DMS79 (cell line): ENCODE data around the gene LRRC37A3.
"Not testable (repeated sequence)": the region's sequence is repeated elsewhere in the genome, so short reads cannot be mapped to it uniquely, and the experiment has no call there.

Source experiments
- DNase-seq: peaks from one replicate; lab custom pipeline; 2025; lab: John Stamatoyannopoulos, UW

The LRRC37A3 gene

DNA sequence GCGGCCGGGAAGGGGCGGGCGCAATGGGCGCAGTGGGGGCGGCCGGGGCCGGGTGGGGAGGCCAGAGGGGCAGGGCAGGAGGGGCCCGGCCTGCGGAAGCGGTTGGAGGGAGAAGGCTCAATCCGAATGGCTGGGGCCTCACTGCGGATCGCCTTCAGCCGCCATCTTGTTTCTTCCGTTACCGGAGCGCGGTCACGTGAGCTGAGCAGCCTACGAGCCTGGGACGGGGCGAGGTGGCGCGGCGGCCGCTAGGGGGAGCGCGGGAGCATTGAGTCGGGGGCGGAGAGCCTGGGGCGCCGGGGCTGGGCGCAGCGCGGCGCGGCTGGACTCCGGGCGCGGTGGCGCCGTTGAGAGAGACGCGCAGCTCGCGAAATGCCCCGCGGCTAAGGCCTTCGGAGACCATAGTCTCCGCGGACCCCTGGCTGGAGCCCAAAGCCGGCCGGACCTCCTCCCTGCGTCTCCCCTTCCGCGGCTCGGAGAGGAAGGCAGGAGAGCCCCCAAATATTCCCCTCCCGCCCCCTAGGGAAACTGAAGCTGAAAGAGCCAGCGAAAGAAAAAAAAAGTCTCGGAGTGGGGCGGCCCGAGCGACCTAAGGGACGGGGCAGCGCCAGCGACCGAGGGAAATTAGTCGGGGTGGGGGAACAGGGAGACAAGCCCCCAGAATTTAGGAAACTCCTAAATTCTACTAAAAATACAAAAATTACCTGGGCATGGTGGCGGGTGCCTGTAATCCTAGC lies at the start of gene LRRC37A3:
Gene LRRC37A3, minus strand, starts transcription at position 190 of the 737 bp plus-strand sequence. CDS start 22,221 bp downstream, outside the sequence.
- peak; percentile 84 for DNase-seq

- peak; percentile 6 for DNase-seq
Observed at GRCh38 chr17:64965873-64966287, 46.6 kb upstream of the LRRC37A3 start.

GRCh38 chr17:64965256-64965872 lies 46.1 kb upstream of the LRRC37A3 start:
- not testable (repeated sequence) for DNase-seq

DNA sequence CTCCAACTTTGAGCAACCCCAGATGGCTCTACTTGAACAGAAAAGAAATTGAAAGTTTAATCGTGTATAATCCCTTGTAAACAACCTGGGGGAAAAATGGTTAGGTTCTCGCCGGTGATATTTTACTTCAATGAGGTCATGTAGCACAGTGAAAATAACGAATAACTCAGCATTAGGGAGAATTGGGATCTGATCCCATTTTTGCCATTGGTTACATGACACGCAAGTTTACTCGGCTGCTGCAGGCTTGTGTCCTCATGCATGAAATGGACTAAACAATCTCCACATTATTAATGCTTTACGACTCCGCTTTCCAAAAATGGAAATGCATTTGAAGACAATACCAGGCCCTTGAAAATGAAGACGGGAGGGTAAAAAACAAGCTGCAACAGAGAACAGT lies 45.5 kb upstream of the LRRC37A3 start:
- peak; percentile 4 for DNase-seq

- not testable (repeated sequence) for DNase-seq
Observed at GRCh38 chr17:64963814-64964213, 44.5 kb upstream of the LRRC37A3 start.

- not testable (repeated sequence) for DNase-seq
Observed at GRCh38 chr17:64961563-64962378, 42.5 kb upstream of the LRRC37A3 start.

DNA sequence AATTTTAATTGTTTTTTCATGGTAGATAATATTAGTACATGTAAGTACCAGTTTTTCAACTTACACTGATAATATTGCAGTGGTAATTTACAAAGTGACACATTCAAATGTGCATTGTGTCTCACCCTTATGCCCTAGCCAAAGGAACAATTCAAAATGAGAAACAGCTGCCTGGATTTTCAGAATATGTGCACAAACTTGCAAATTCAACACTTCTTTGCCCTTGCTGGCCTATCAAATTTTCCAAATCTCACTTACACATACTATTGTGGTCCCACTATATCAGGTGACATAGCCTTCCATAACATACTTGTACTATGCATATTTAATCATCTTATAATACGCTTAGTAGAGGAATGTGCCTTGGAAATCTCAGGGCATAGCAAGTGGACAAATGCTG lies 32.6 kb upstream of the LRRC37A3 start:
- no peak for DNase-seq

DNA sequence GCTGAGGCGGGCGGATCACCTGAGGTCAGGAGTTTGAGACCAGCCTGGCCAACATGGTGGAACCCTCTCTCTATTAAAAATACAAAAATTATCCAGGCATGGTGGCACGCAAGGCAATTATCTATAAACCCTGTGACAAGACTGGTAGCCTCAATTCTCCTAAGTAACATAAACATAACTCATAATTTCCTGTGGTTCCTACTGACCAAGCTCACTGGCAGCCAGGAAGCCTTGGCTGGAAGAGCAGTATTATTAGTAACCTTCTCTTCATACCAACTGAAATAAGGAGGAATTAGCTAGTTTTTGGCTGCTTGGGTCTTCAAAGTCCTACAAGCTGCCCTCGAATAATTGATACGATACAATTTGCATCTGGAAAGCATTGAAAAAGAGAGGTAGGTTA lies 31.6 kb upstream of the LRRC37A3 start:
- no peak for DNase-seq

GRCh38 chr17:64947152-64947551 lies 27.9 kb upstream of the LRRC37A3 start:
- no peak for DNase-seq

GRCh38 chr17:64941761-64942160 lies 22.5 kb upstream of the LRRC37A3 start:
- DNase-seq: no peak

DNA sequence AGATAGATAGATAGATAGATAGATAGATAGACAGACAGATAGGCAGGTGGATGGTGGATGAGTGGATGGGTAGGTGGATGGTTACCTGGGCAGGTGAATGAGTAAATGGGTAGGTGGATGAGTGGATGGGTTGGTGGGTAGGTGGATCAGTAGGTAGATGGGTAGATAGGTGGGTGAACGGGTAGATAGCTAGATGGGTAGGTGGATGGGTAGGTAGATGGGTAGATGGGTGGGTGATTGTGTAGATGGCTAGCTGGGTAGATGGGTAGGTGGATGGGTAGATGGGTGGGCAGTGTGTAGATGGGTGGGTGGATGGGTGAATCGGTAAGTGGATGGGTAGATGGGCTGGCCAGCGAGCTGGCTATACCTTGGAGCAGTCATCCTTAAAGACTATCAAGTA lies 21.8 kb upstream of the LRRC37A3 start:
- DNase-seq: no peak

GRCh38 chr17:64940055-64940454 lies 20.8 kb upstream of the LRRC37A3 start:
- no peak for DNase-seq

GRCh38 chr17:64938925-64939474 lies 19.7 kb upstream of the LRRC37A3 start:
- DNase-seq: no peak

DNA sequence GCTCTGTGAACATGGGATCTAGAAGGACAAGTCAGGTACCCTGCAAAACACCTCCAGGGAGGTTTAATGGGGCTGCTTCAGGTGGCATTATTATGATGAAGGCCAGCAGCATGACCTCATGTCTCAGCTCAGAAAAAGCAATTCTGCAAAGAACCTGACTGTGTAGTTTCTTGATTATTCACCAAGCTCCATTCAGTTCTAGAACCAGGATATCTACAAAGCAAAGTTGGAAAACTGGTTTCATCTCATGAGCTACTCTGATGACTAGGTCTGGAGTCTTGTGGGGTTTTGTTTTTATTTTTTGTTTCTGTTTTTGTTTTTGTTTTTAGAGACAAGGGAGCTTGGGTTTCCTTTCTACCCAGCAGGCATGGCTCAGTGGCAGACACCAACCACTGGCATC lies 19.0 kb upstream of the LRRC37A3 start:
- no peak for DNase-seq

DNA sequence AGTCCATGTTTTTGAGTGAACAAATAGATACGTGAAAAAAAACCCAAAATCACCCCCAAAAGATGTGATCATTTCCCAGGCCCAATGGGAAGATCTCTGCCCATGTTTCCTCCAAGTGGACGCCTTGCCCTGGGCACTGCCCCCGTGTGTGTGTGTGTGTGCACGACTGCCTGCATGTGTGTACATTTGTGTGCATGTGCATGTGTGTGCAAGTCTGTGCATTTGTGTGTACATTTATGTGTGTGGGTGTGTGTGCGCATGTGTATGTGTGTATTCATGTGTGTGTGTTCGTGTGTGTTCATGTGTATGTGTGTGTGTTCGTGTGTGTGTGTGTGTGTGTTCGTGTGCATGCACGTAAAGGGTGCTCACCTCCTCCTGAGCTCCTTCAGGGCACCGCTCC lies 16.8 kb upstream of the LRRC37A3 start:
- DNase-seq: no peak

- not testable (repeated sequence) for DNase-seq
Observed at GRCh38 chr17:64934284-64934778, 15.1 kb upstream of the LRRC37A3 start.

DNA sequence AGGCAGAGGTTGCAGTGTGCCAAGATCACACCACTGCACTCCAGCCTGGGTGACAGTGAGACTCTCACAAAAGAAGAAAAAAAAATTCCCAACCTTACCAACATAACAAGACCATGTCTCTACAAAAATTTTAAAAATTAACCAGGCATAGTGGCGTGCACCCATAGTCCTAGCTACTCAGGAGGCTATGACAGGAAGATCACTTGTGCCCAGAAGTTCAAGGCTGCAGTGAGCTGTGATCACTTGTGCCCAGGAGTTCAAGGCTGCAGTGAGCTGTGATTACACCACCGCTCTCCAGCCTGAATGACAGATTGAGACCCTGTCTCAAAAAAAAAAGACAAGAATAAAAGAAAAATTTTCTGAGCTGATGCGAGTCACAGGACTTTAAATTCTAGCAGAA lies 13.6 kb upstream of the LRRC37A3 start:
- DNase-seq: not testable (repeated sequence)

GRCh38 chr17:64930374-64930773 lies 11.1 kb upstream of the LRRC37A3 start:
- not testable (repeated sequence) for DNase-seq

DNA sequence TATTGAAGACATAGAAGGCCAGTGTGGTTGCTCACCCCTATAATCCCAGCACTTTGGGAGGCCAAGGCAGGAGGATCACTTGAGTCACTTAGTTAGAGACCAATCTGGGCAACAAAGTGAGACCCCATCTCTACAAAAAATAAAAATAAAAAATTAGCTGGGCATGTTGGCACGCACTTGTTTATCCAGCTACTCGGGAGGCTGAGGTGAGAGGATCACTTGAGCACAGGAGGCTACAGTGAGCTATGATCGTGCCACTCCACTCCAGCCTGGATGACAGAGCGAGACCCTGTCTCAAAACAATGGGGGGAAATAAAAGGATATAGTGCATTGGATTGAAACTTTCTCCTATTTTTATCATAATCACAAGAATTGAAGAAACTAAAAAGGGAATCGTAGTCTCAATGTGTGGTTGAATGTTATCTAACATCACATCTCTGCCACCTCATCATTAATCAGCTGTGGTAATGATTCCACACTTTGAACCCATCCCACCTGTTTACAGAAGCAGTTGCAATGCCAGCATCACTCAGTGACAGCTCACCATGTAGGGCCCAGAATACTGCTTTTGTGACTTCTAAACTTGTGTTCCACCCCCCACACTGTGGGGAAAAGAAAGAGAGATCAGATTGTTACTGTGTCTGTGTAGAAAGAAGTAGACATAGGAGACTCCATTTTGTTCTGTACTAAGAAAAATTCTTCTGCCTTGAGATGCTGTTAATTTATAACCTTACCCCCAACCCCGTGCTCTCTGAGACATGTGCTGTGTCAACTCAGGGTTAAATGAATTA lies 10.3 kb upstream of the LRRC37A3 start:
- not testable (repeated sequence) for DNase-seq

DNA sequence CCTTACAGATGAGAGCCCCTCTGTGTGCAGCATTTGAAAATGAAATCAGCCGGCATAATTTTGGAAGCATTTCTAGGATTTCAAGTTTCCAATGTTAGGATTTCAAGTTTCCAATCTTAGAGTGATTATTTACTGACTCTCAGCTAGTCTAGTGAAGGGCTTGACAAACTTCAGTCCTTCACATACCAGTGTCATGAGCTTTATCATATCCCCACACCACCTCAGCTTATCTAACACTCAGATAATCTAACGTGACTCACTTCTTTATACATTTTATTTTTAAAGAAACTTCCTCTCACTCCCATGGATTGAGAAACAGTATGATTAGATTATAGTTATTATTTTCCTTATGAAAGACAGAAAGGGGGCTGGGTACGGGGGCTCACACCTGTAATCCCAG lies 9.4 kb upstream of the LRRC37A3 start:
- not testable (repeated sequence) for DNase-seq

DNA sequence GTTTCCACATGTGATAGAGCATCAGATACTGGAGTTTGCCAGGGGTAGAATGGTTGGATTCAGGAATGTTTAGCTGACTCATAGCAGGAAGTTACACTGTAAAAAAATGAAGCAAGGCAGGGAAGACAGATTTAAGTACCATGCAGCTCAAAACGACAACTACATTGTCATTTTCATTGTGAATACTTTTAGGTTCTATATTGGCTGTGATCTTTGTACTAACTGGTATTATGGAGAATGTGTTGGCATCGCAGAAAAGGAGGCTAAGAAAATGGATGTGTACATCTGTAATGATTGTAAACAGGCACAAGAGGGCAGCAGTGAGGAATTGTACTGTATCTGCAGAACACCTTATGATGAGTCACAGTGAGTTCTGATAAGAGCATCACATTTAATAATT lies 8.2 kb upstream of the LRRC37A3 start:
- DNase-seq: peak; percentile 12
